Pancreas (tissue), 10 donors: Measurements from ENCODE around the gene DPF3. TPM values are rescaled to one million over a fixed set of nuclear protein-coding genes. Genes with fewer than 3 reads are reported as not detected.

Experiments used
- ATAC-seq, 4 donors: fragments of 200-7000 bp; cut with Tn5 transposase; one replicate each; pipeline versions ENCODE4 v1.8.0 to v1.9.1; 2020; ENCODE audit warnings: mild to moderate bottlenecking in 4 of 4, moderate library complexity in 4 of 4
- DNase-seq, 6 donors: peaks; one replicate each; pipeline ENCODE4 v3.0.0-alpha.2; 2020
- FAIRE-seq: peaks from 2 replicates; lab custom pipeline; 2012; peaks lifted over from hg19 to GRCh38; lab: Jason Lieb, UNC
- H3K27ac ChIP-seq, 4 donors: fragments of 200-600 bp; sonication (generic); 1 replicate in 3 of 4; 2 replicates in 1 of 4; pipeline versions ENCODE4 v1.5.0 to v1.8.0; 2020
- H3K27me3 ChIP-seq, 4 donors: fragments of 200-600 bp; one replicate each; pipeline ENCODE4 v1.8.0; 2021
- H3K36me3 ChIP-seq, 3 donors: fragments of 200-600 bp; sonication (generic) in 1 of 3; one replicate each; pipeline versions ENCODE4 v1.5.0 to v1.8.0; 2020 to 2021
- H3K4me1 ChIP-seq, 3 donors: fragments of 200-600 bp; one replicate each; pipeline ENCODE4 v1.8.0; 2021
- H3K4me3 ChIP-seq, 4 donors: fragments of 200-600 bp; sonication (generic) in 2 of 4; one replicate each; pipeline versions ENCODE4 v1.5.0 to v1.8.0; 2020 to 2021
- H3K9me3 ChIP-seq, 4 donors: fragments of 200-600 bp; one replicate each; pipeline ENCODE4 v1.8.0; 2021
- CTCF ChIP-seq, 4 donors: fragments of 200-600 bp; sonication (generic) in 3 of 4; IDR thresholded peaks; one replicate each; pipeline versions ENCODE4 v1.5.0 to v1.8.0; 2021; ENCODE audit warnings: antibody characterized with exemption in 4 of 4
- WGBS, 2 donors: extraction: QIAGEN DNeasy Blood & Tissue Kit; methylation state at CpG; one replicate each; pipeline ENCODE4 v1.1.7; 2013; 5-methylcytosine and 5-hydroxymethylcytosine counted together
- intact Hi-C, 3 donors: fragments of 100-400 bp; cut with DNase I; formaldehyde crosslinking; loops; one replicate each; pipeline versions ENCODE4 v1.11.1 to v1.14.2; 2022
- polyA plus RNA-seq, 2 donors: library from polyadenylated mRNA; stranded (reverse); fragments of 200-250 nt; gene quantifications; one replicate each; pipeline ENCODE4 v1.2.3, GENCODE V29; 2013
- total RNA-seq, 6 donors: library from RNA; stranded (reverse); fragmentation: NEBNext Ultra II Directional in 4 of 6; extraction: Animal tissue kit (Norgen Biotek cat#: 25700) in 4 of 6; gene quantifications; one replicate each; pipeline versions ENCODE4 v1.2.1 to v1.2.4, GENCODE V29; 2021 to 2023
- donor health status: healthy with polysubstance abuse.
- donor health status: DM: no; HTN: no; CAD: no; lungs with moderate emphysema.
- donor health status: DM: no; HTN: no; CAD: no.
- donor health status: control.
- donor health status: control.
- donor health status: Bipolar disorder and iron deficiency.
- donor health status: DM: yes; HTN: yes; CAD: no.
- donor health status: DM: no; HTN: no; CAD: no.
- donor health status: DM: no; HTN: no; CAD: no.
- donor health status: DM: yes; HTN: yes; CAD: no.

Gene DPF3
- total and polyA plus RNA-seq, 8 donors: 0.14 to 1.3 (median 0.86) TPM

GRCh38 chr14:72884386-72884785 lies 9.5 kb downstream of the DPF3 start:
- FAIRE-seq (no peak), ATAC-seq (no peak), DNase-seq (no peak)
- TF ChIP-seq CTCF (IDR thresholded peaks at IDR 0.05): no peak
- Histone ChIP-seq H3K4me1 (no peaks in the 10 kb centered on the region), H3K27ac (no peak overlapping the region), H3K4me3 (no peak overlapping the region), H3K36me3 (no peaks in the 10 kb centered on the region), H3K9me3 (no peaks in the 10 kb centered on the region), H3K27me3 (no peaks in the 10 kb centered on the region)
- WGBS, 2 donors: 74 to 80% methylated on average over 4 of the region's 4 CpGs
- intact Hi-C loops: no loop called here

- H3K4me1 ChIP-seq: no peaks in the 10 kb centered on the region
- H3K27ac ChIP-seq: no peak overlapping the region
- H3K27me3 ChIP-seq: no peaks in the 10 kb centered on the region
- H3K4me3 ChIP-seq: no peak overlapping the region
- intact Hi-C loops: no loop called here
- DNase-seq (no peak), ATAC-seq (no peak), FAIRE-seq (no peak)
- no peaks in the 10 kb centered on the region for H3K9me3 ChIP-seq
- 85 to 90% methylated on average over 4 of the region's 4 CpGs for WGBS, 2 donors
- no peaks in the 10 kb centered on the region for H3K36me3 ChIP-seq
- TF ChIP-seq CTCF (IDR thresholded peaks at IDR 0.05): no peak
Observed at GRCh38 chr14:72883961-72884360, 9.9 kb downstream of the DPF3 start.

- TF ChIP-seq CTCF (IDR thresholded peaks at IDR 0.05): no peak
- 93 to 98% methylated on average over 2 of the region's 2 CpGs for WGBS, 2 donors
- intact Hi-C loops: no loop called here
Observed at GRCh38 chr14:72883109-72883508, 10.8 kb downstream of the DPF3 start.

GRCh38 chr14:72882463-72882862 lies 11.4 kb downstream of the DPF3 start:
- intact Hi-C loops: no loop called here
- no peak for FAIRE-seq
- Histone ChIP-seq H3K4me3 (no peak overlapping the region), H3K9me3 (no peaks in the 10 kb centered on the region), H3K27me3 (no peaks in the 10 kb centered on the region), H3K36me3 (no peaks in the 10 kb centered on the region), H3K4me1 (no peaks in the 10 kb centered on the region), H3K27ac (no peak overlapping the region)
- 75 to 80% methylated on average over 7 of the region's 7 CpGs for WGBS, 2 donors
- no peak for TF ChIP-seq CTCF (IDR thresholded peaks at IDR 0.05)
- no peak for ATAC-seq
- no peak for DNase-seq

More at GRCh38 chr14:72883109-72883508, 10.8 kb downstream of the DPF3 start:
- H3K27me3 ChIP-seq: no peaks in the 10 kb centered on the region
- H3K27ac ChIP-seq: no peak overlapping the region
- no peak for FAIRE-seq
- no peaks in the 10 kb centered on the region for H3K4me1 ChIP-seq
- no peaks in the 10 kb centered on the region for H3K36me3 ChIP-seq
- DNase-seq: no peak
- no peak overlapping the region for H3K4me3 ChIP-seq
- no peak for ATAC-seq
- no peaks in the 10 kb centered on the region for H3K9me3 ChIP-seq

GRCh38 chr14:72882047-72882446 lies 11.9 kb downstream of the DPF3 start:
- ATAC-seq (no peak), DNase-seq (no peak), FAIRE-seq (no peak)
- TF ChIP-seq CTCF (IDR thresholded peaks at IDR 0.05): no peak
- Histone ChIP-seq H3K36me3 (no peaks in the 10 kb centered on the region), H3K4me1 (no peaks in the 10 kb centered on the region), H3K27me3 (no peaks in the 10 kb centered on the region), H3K9me3 (no peaks in the 10 kb centered on the region), H3K4me3 (no peak overlapping the region), H3K27ac (no peak overlapping the region)
- intact Hi-C loops: no loop called here
- 92 to 96% methylated on average over 1 of the region's 1 CpG for WGBS, 2 donors
